Kidney epithelial cell (primary cell): Measurements from ENCODE around the gene GLP1R. TPM values are rescaled to one million over a fixed set of nuclear protein-coding genes. Genes with fewer than 3 reads are reported as not detected.

Experiments
- DNase-seq: peaks from one replicate; pipeline ENCODE4 v3.0.0-alpha.2; 2010; ENCODE audit warnings: low read depth
- H3K27me3 ChIP-seq: 2 replicates; pipeline ENCODE4 v1.6.0; 2011; ENCODE audit warnings: low read length; ENCODE audit not compliant: control insufficient read depth, insufficient read depth
- H3K36me3 ChIP-seq: 2 replicates; pipeline ENCODE4 v1.5.1; 2011; ENCODE audit warnings: low read length; ENCODE audit not compliant: control insufficient read depth, insufficient read depth
- H3K4me3 ChIP-seq: 2 replicates; pipeline ENCODE4 v1.5.1; 2011; ENCODE audit warnings: low read depth, mild to moderate bottlenecking, control low read depth, low read length
- CTCF ChIP-seq: IDR thresholded peaks from 2 replicates; pipeline ENCODE4 v1.5.1; 2011; ENCODE audit warnings: mild to moderate bottlenecking, moderate library complexity, low read length, control low read depth, inconsistent platforms; ENCODE audit not compliant: insufficient read depth, poor library complexity, severe bottlenecking
- total RNA-seq: library from RNA; depleted of rRNA; stranded (reverse); fragments of >200 nt; gene quantifications from 2 replicates; pipeline ENCODE4 v1.2.3, GENCODE V29; 2015

GLP1R gene
- total RNA-seq, 1 donor from 2014 or later: 0.17 TPM

- no peaks in the 10 kb centered on the region for H3K36me3 ChIP-seq
- no peak for TF ChIP-seq CTCF
- no peaks in the 10 kb centered on the region for H3K27me3 ChIP-seq
- no peak for DNase-seq
- no peak overlapping the region for H3K4me3 ChIP-seq
Observed at GRCh38 chr6:39108041-39108839, 59.7 kb downstream of the GLP1R start.

GRCh38 chr6:39111280-39111679, 62.7 kb downstream of the GLP1R start:
- DNase-seq: no peak
- no peak for TF ChIP-seq CTCF
- Histone ChIP-seq H3K36me3 (no peaks in the 10 kb centered on the region), H3K4me3 (no peak overlapping the region), H3K27me3 (no peaks in the 10 kb centered on the region)

- Histone ChIP-seq H3K36me3 (no peaks in the 10 kb centered on the region), H3K27me3 (no peaks in the 10 kb centered on the region), H3K4me3 (peak overlapping the region; percentile 68)
- no peak for TF ChIP-seq CTCF
- no peak for DNase-seq
Observed at GRCh38 chr6:39113788-39114187, 65.2 kb downstream of the GLP1R start.

- no peak for DNase-seq
- no peaks in the 10 kb centered on the region for H3K36me3 ChIP-seq
- H3K27me3 ChIP-seq: no peaks in the 10 kb centered on the region
- TF ChIP-seq CTCF: no peak
- H3K4me3 ChIP-seq: peak overlapping the region; percentile 68
Observed at GRCh38 chr6:39114388-39114703, 65.8 kb downstream of the GLP1R start.

GRCh38 chr6:39114704-39115599, 66.4 kb downstream of the GLP1R start, which contains the start of gene SAYSD1:
Gene SAYSD1 (minus strand): TSS chr6:39115186. CDS start chr6:39115089, 97 bp downstream.
- no peak for TF ChIP-seq CTCF
- no peaks in the 10 kb centered on the region for H3K36me3 ChIP-seq
- H3K27me3 ChIP-seq: no peaks in the 10 kb centered on the region
- peak within 1 kb of the TSS; percentile 68 for H3K4me3 ChIP-seq
- peak; percentile 67 for DNase-seq
